Activated CD8-positive, alpha-beta memory T cell treated with anti-CD3 and anti-CD28 coated beads, Interleukin-2, amount 50 U/mL, for 1 hour (primary cell): ENCODE data around the gene TBL2.
"Not testable (repeated sequence)": the region's sequence is repeated elsewhere in the genome, so short reads cannot be mapped to it uniquely, and the experiment has no call there.

ENCODE experiments used
- DNase-seq: peaks from one replicate; pipeline ENCODE4 v3.0.0-alpha.2; 2020; ENCODE audit errors: extremely low read depth

Gene TBL2

DNA sequence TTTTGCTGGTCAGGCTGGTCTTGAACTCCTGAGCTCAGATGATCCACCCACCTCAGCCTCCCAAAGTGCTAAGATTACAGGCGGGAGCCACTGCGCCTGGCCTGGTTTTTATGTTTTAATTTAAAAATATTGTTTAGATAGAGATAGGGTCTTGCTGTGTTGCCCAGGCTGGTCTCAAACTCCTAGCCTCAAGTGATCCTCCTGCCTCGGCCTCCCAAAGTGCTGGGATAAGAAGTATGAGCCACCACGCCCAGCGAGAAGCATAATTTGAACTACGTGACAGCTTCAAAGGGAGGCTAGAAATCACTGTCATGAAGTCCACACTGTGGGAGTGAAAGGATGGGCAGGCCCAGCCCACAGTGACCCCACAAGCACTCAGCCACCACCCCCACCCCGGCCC, 42.5 kb downstream of the TBL2 start:
- not testable (repeated sequence) for DNase-seq

DNA sequence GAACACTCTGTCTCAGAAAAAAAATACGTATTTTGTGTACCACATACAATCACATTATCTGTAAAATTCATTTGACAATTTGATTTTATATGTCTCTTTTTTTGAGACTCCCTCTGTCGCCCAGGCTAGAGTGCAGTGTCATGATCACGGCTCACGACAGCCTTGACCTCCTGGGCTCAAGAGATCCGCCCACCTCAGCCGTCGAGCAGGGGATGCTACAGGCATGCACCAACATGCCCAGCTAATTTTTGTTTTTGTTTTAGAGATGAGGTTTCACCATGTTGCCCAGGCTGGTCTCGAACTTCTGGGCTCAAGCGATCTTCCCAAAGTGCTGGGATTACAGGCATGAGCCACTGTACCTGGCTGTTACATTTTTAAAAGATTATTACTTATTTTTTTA, 44.6 kb downstream of the TBL2 start:
- DNase-seq: no peak

DNA sequence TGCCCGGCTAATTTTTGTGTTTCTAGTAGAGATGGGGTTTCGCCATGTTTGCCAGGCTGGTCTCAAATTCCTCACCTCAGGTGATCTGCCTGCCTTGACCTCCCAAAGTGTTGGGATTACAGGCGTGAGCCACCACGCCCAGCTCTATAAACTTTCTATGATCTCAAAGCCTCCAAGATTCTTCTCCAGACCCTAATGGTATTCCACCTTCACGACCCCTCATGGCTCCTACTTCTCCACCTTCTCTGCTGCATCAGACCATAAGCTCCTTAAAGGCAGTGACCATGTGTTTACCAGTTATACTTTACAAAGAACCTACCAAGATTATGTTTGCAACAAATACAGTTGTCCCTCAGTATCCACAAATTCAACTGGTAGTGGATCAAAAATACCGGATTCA, 46.2 kb downstream of the TBL2 start:
- DNase-seq: no peak

DNA sequence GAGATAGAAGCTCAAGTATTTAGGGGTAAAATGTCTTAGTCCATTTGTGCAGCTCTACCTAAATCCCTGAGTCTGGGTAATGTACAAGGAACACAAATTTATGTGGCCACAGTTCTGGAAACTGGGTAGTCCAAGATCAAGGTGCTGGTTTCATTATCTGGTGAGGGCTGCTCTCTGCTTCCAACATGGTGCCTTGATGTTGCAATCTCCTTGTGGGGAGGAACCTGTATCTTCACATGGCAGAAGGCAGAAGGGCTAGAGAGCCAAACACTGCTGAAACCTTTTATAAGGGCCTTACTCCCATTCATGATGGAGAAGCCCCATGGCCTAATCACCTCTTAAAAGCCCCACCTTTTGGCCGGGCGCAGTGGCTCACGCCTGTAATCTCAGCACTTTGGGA, 47.6 kb downstream of the TBL2 start:
- no peak for DNase-seq

DNA sequence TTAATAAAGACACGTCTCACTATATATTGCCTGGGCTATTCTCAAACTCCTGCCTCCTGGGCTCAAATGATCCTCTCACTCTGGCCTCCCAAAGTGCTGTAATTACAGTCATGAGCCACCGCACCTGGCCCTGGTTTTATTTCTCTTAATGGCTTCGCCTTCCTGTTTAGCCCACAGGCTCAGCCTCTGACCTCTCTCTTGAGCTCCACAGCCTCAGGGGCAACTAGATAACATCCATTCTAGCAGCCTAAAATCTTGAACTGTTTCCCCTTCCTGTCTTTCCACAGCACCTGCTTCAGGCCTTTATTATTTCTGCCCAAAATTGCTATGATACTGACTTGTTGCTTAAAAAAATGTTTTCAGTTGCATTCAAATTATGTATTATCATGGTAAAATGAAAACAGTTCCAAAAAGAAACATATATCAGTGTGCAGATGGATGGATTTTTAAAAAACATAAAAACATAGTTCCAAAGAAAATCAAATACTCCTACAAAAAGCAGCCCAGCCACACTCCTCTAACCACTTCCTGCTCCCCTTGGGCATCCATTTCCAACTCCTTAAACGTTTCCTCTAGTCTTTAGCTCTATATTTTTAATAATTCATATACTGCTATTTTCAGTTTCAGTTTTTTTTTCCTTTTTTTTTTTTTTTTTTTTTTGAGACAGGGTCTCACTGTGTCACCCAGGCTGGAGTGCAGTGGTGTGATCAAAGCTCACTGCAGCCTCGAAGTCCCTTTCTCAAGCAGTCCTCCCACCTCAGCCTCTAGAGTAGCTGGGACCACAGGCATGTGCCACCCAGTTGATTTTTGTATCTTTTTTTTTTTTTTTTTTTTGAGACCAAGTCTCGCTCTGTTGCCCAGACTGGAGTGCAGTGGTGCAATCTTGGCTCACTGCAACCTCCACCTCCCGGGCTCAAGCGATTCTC, 51.2 kb downstream of the TBL2 start:
- no peak for DNase-seq

DNA sequence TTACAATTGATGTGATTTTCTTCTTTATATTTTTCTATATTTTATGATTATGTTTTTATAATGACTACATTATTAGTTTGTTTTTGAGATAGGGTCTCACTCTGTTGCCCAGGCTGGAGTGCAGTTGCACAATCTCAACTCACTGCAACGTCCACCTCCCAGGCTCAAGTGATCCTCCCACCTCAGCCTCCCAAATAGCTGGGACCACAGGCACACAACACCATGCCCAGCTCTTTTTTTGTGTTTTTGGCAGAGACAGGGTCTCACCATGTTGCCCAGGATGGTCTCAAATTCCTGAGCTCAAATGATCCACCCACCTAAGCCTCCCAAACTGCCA, 52.3 kb downstream of the TBL2 start:
- DNase-seq: not testable (repeated sequence)

DNA sequence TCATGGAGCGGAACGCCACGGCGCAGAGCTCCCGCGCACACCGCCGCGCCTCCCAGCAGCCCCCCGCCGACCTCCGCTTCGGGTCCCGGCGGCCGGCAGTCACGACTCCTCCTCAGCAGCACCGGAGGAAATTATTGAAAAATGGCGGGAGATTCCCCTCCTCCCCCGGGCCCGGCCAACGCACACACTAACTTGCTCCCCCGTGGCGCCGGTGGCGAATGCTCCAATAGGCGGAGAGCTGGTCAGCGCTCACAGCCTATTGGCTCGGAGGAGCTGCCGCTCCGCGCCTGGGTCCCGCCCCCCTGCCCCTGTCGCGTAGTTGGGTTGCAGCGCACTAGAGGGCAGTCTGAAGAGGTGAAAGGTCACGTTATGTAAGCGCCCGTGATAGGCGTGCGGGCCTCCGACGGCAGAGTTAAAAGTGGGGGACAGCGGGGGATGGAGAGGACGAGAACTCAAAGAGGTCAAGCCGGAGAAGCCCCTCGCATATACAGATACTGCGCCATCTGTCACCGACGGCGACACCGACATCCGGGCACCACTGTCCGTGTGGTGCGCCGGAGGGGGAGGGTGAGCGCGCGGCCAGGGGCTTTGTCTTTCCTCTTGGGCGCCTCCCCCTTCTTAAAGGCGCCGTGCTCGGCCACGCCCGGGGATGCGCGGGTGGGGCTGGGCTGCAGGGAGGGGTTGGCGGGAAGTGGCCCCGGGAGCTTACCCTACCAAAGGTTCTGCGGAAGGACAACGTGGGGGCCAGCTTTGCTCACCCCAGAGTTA, 56.1 kb downstream of the TBL2 start, which contains the start of gene BAZ1B:
BAZ1B (minus strand) TSS at position 189 of the 768 bp plus-strand sequence. CDS start 360 bp downstream, outside the sequence.
- peak; percentile 89 for DNase-seq

DNA sequence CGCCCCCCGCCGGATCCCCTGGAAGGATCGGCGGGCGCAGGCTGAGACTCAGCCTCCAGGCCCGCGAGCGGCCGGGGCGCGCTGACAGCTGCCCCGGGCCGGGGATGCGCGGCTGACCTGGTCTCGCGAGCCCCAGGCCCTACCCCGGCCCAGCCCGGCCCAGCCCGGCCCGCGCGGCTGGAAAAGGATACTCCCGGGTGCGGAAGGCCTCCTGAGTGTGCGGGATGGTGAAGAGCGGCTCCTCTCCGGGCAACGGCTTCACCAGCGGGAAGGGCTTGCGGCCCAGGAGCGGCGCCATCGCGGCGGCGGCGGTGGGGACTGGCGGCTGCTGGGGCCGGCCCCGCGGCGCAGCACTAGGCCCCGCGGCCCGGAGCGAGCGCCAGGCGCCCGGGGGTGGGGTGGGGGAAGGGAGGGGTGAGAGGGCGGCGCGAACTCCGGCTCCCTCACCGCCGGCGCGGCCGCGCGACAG, 56.7 kb downstream of the TBL2 start:
- DNase-seq: peak; percentile 12

DNA sequence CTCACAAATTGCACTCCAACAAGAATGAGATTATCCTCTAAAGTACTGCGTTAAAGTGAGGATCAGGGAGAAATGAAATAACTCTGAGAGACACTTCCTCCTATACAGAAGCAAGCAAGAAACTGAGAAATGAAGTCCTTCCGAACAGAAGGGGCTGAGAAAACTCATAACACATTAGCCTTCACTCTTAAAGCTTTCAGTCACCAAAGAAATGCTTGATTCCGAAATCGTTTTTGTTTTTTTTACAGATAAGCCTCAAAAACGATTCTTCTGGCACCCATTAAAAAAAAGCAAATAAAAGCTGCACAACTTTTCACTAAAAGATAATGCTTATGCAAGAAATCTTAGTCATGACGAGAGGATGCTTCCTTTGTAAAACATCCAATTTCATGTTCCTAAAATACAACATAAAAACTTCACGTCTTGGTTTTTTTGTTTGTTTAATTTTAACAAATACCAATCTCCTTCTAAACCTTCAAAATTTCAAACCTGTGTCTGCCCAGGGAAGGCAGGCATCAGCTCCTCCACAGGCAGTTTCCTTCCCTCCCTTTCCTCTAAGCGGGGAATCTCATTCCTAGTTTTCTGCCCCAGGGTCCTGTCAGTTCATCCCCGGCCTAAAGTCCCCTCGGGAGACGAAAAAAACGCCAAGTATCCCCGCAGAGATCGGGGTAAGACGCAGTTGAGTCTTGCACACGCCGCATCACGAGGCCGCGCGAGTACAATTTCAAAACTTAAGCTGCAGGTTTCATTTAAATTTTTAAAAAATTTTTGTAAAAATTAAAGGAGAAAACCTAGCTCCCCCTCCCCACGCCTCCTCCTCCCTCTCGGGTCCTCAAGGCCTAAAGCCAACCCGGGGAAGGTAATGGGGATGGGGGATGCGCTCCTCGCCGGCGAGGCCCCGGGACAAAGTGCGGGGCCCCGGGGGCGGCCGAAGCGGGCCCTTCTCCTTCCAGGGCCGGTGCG, 57.4 kb downstream of the TBL2 start:
- DNase-seq: no peak

DNA sequence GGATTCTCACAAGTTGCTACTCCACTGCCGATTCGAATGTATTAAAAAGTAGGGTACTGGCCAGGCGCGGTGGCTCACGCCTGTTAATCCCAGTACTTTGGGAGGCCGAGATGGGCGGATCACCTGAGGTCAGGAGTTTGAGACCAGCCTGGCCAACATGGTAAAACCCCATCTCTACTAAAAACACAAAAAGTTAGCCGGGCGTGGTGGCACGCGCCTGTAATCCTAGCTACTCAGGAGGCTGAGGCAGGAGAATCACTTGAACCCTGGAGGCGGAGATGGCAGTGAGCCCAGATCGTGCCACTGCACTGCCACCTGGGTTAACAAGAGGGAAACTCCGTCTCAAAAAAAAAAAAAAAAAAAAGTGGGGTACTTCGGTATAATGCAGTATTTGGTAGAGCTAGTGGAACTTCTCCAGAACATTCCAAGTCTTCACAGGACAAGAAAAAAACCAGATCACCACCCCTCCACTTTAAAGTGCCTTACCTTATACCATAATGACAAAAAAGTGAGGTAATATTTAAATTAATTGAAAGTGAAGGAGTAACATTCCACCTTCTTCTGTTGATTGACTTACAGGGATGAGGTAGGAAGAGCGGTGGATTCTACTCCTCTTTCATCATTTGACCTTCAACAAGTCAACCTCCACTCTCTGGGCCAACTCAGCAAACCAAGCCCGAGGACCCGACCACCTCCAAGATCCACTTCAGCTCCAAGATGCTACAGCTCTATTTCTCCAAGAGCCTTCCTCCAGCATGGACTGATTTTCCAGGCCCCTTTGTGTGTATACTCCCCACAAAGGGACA, 58.3 kb downstream of the TBL2 start:
- no peak for DNase-seq

DNA sequence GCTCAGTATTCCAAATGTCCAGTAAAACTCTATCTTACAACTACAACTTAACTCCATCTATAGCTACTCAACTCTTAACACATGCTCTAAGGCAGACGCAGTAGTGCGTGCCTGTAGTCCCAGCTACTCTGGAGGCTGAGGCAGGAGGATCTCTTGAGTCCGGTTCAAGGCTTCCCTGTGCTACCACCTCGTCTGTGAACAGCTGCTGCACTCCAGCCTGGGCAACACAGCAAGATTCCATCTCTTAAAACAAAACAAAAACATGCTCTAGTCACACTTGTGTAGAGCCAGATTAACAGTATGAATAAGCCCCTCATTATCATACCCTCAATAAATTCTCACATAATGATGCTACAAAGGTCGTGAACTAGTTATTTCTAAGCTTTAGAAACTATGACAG, 59.9 kb downstream of the TBL2 start:
- no peak for DNase-seq
